Measurements from ENCODE around the gene AKT3. TPM values are rescaled to one million over a fixed set of nuclear protein-coding genes. Genes with fewer than 3 reads are reported as not detected.

Gene AKT3
- total RNA-seq, 2 donors from 2014 or later = 46.0 to 85.8 TPM

DNA sequence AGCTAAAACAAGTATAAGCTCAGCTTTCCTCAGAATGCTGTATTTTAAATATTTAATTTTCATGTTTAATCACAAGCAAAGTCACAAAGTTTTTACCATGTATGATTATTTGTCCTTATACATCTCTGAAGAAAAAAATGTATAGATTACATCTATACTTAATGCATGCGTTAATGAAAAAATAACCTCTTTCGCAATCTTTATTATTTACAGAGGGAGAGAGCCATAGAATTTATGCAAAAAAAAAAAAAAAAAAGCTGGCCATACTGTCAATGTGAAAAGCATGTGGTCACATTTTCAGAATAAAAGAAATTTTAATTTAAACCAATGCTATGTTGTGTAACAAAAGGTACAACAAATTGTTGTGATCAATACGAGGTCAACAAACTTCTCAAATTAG is 148.2 kb downstream of the AKT3 start:
- DNase-seq (ENCODE audit: low spot score) (no peak), ATAC-seq (ENCODE audit: insufficient number of reproducible peaks, low FRiP score, low read depth) (no peak)
- Histone ChIP-seq H3K36me3 (no peaks in the 10 kb centered on the region), H3K4me3 (no peak overlapping the region), H3K27me3 (replicated peaks; ENCODE audit: insufficient read depth) (no peaks in the 10 kb centered on the region), H3K27ac (no peak overlapping the region), H3K9me3 (no peaks in the 10 kb centered on the region), H3K4me1 (ENCODE audit: control insufficient read depth in 1 of 2, low read depth in 2 of 2) (no peaks in the 10 kb centered on the region)
- TF ChIP-seq, protein P1, sequence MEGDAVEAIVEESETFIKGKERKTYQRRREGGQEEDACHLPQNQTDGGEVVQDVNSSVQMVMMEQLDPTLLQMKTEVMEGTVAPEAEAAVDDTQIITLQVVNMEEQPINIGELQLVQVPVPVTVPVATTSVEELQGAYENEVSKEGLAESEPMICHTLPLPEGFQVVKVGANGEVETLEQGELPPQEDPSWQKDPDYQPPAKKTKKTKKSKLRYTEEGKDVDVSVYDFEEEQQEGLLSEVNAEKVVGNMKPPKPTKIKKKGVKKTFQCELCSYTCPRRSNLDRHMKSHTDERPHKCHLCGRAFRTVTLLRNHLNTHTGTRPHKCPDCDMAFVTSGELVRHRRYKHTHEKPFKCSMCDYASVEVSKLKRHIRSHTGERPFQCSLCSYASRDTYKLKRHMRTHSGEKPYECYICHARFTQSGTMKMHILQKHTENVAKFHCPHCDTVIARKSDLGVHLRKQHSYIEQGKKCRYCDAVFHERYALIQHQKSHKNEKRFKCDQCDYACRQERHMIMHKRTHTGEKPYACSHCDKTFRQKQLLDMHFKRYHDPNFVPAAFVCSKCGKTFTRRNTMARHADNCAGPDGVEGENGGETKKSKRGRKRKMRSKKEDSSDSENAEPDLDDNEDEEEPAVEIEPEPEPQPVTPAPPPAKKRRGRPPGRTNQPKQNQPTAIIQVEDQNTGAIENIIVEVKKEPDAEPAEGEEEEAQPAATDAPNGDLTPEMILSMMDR (IDR thresholded peaks at IDR 0.05) = no peak

DNA sequence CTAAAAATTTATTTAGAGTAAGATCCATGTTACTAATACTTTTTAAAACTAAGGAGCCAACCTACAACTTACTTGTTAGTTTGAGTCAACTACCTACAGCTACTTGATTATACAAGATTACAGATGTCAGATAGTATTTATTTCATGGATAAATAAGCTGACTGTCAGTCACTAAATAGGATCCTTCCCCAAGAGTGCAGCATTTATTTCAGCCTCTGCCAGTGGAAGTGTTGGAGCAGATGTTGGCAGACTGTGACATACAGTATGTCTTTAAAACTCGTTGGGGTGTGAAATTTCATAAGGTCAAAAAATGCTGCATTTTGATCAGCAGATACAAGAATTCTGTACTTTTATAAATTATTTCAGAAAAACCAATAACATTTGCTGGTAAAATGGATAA is 156.2 kb downstream of the AKT3 start:
- H3K27me3 ChIP-seq (replicated peaks; ENCODE audit: insufficient read depth) = no peaks in the 10 kb centered on the region
- DNase-seq (ENCODE audit: low spot score) (no peak), ATAC-seq (ENCODE audit: insufficient number of reproducible peaks, low FRiP score, low read depth) (no peak)
- H3K4me1 ChIP-seq (ENCODE audit: control insufficient read depth in 1 of 2, low read depth in 2 of 2) = no peaks in the 10 kb centered on the region
- H3K27ac ChIP-seq = no peak overlapping the region
- H3K4me3 ChIP-seq = no peak overlapping the region
- TF ChIP-seq, protein P1 (IDR thresholded peaks at IDR 0.05) = no peak
- no peaks in the 10 kb centered on the region for H3K36me3 ChIP-seq
- no peaks in the 10 kb centered on the region for H3K9me3 ChIP-seq

DNA sequence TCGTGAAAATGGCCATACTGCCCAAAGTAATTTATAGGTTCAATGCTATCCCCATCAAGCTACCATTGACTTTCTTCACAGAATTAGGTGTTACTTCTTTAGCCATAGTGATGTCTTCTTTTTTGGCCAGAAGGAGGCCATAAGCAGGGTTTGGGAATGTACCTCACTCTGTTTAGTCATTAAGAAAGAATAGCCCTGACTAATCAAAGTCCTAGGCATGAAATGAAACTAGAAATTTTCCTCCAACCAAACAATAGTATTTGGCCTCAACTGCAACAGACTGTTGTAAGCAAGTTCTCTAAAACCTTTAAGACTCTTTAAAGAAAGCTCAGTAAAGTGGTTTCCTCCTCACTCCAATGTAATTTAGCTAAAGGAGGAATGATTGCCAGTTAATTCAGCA is 163.9 kb downstream of the AKT3 start:
- DNase-seq (ENCODE audit: low spot score) (no peak), ATAC-seq (ENCODE audit: insufficient number of reproducible peaks, low FRiP score, low read depth) (no peak)
- TF ChIP-seq, protein P1 (IDR thresholded peaks at IDR 0.05) = no peak
- Histone ChIP-seq H3K36me3 (no peaks in the 10 kb centered on the region), H3K4me3 (no peak overlapping the region), H3K4me1 (ENCODE audit: control insufficient read depth in 1 of 2, low read depth in 2 of 2) (no peaks in the 10 kb centered on the region), H3K27me3 (replicated peaks; ENCODE audit: insufficient read depth) (no peaks in the 10 kb centered on the region), H3K27ac (no peak overlapping the region), H3K9me3 (no peaks in the 10 kb centered on the region)

DNA sequence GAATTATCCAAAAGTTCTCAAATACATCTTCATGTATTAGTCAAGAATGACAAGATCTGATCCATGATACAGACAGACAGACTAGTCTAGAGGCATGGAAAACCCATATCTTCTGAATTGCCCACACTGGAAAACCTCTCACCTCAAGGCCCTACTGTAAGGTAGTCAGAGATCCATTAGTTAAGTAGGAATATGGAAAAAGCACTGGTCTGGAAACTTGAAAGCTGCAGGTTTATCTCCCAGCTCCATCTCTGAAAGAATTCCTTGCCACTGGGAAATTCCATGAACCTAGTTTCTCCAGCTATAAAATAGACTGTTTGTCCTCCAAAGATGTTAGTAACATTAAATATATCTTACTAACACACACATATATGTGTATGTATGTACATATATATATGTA is 169.2 kb downstream of the AKT3 start:
- no peaks in the 10 kb centered on the region for H3K4me1 ChIP-seq (ENCODE audit: control insufficient read depth in 1 of 2, low read depth in 2 of 2)
- no peaks in the 10 kb centered on the region for H3K27me3 ChIP-seq (replicated peaks; ENCODE audit: insufficient read depth)
- DNase-seq (ENCODE audit: low spot score) (no peak), ATAC-seq (ENCODE audit: insufficient number of reproducible peaks, low FRiP score, low read depth) (no peak)
- H3K27ac ChIP-seq = no peak overlapping the region
- H3K9me3 ChIP-seq = no peaks in the 10 kb centered on the region
- H3K36me3 ChIP-seq = no peaks in the 10 kb centered on the region
- TF ChIP-seq, protein P1 (IDR thresholded peaks at IDR 0.05) = no peak
- H3K4me3 ChIP-seq = no peak overlapping the region

DNA sequence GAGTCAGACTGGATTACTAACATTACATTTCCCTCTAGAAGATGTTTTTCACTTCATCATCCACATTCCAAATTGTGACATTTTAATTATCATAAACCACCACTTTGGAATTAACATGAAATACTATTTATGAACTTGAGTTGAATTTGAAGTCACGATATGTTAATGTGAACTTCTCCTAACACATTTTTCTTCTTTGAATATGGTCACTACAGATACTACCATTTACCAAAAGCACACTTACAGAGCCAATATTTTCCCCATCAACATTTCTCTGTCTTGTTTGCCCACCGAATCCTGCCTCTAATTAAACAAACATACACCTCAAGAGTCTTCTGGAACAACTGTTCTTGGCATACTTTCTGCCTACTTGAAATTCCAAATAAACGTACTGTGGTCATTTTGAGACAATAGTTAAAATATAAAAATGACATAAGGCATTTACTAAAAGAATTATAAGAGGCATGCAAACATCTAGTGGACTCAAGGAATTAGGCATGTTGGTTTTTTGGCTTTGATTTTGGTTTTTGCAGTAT is 177.4 kb downstream of the AKT3 start:
- Histone ChIP-seq H3K27me3 (replicated peaks; ENCODE audit: insufficient read depth) (no peaks in the 10 kb centered on the region), H3K27ac (no peak overlapping the region), H3K36me3 (no peaks in the 10 kb centered on the region), H3K9me3 (no peaks in the 10 kb centered on the region), H3K4me3 (no peak overlapping the region), H3K4me1 (ENCODE audit: control insufficient read depth in 1 of 2, low read depth in 2 of 2) (peaks cover 6 to 19% of the 10 kb centered on the region in 2 donors)
- DNase-seq (ENCODE audit: low spot score) (no peak), ATAC-seq (ENCODE audit: insufficient number of reproducible peaks, low FRiP score, low read depth) (no peak)
- TF ChIP-seq, protein P1 (IDR thresholded peaks at IDR 0.05) = no peak

Data from thoracic aorta (tissue), 2 donors.